ENCODE results near the gene SLC7A5.

DNA sequence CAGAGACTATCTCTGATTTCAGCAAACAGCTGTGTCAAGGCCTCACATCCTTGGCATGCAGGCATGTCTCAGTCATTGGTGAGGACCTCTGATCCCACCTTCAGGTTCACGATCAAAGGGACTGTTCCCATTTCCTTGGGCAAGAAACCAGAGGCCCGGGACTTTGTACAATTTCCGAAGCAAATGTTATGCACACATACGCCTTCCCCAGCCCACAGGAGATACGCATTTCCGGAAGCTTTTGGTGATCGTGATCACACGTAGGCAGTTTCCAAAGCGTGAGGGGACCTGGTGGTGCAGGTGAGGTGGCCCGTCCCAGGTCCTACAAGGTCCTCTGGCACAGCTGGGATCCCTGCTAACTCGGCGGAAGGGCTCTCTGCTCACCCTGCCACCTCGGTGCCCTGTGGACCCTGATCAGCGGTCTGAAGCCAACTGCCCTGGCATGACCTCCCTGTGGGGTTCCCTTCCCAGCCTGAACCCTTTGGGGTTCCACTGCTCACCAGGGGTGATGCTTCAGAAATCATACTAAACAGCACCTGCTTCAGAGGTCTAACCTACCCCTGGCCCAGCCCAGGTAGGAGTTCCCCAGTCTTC lies 74.7 kb downstream of the SLC7A5 start:
- TF ChIP-seq EZH2phosphoT487 (IDR thresholded peaks at IDR 0.05; ENCODE audit: low read length) (no peak), CTCF (IDR thresholded peaks at IDR 0.05; ENCODE audit: low read length) (no peak)

Data from MM.1S (cell line).